ENCODE data around the gene CBFA2T2.

GRCh38 chr20:33521461-33521860, 31.6 kb downstream of the CBFA2T2 start:
- TF ChIP-seq CTCF (optimal IDR thresholded peaks at IDR 0.05 in 1 of 3, IDR thresholded peaks at IDR 0.05 in 1 of 3, conservative IDR thresholded peaks at IDR 0.05 in 1 of 3; ENCODE audit: extremely low read depth in 1 of 3, insufficient read depth in 2 of 3, low read length in 3 of 3), result no peak
- TF ChIP-seq EZH2 (IDR thresholded peaks at IDR 0.05; ENCODE audit: low read length), result no peak

All from keratinocyte (primary cell).